ENCODE measurements around the gene CTCF. TPM values are rescaled to one million over a fixed set of nuclear protein-coding genes. Genes with fewer than 3 reads are reported as not detected.

The CTCF gene
- total and polyA plus RNA-seq, 10 donors, result 24.4 to 67.7 (median 48.6) TPM

- 71 to 84% (median 80%) methylated on average over 6 to 7 of the region's 7 CpGs for WGBS, 5 donors
- peak; percentile 74 for DNase-seq
- no peaks in the 10 kb centered on the region for H3K9me3 ChIP-seq
- H3K4me1 ChIP-seq, result peaks cover 53 to 100% (median 84%) of the 10 kb centered on the region in 6 donors
- no peaks in the 10 kb centered on the region for H3K27me3 ChIP-seq (replicated peaks in 1 of 7)
- H3K4me3 ChIP-seq, result no peak overlapping the region
- H3K27ac ChIP-seq, result peak overlapping the region in 6 of 8 donors; percentile 48 to 96 (median 84)
- TF ChIP-seq POLR2A (IDR thresholded peaks at IDR 0.05) (no peak), POLR2AphosphoS5 (IDR thresholded peaks at IDR 0.05) (no peak)
- TF ChIP-seq, protein P1, sequence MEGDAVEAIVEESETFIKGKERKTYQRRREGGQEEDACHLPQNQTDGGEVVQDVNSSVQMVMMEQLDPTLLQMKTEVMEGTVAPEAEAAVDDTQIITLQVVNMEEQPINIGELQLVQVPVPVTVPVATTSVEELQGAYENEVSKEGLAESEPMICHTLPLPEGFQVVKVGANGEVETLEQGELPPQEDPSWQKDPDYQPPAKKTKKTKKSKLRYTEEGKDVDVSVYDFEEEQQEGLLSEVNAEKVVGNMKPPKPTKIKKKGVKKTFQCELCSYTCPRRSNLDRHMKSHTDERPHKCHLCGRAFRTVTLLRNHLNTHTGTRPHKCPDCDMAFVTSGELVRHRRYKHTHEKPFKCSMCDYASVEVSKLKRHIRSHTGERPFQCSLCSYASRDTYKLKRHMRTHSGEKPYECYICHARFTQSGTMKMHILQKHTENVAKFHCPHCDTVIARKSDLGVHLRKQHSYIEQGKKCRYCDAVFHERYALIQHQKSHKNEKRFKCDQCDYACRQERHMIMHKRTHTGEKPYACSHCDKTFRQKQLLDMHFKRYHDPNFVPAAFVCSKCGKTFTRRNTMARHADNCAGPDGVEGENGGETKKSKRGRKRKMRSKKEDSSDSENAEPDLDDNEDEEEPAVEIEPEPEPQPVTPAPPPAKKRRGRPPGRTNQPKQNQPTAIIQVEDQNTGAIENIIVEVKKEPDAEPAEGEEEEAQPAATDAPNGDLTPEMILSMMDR (IDR thresholded peaks at IDR 0.05 in 8 of 11, conservative IDR thresholded peaks at IDR 0.05 in 3 of 11), result no peak
- intact Hi-C loops (cut with DNase I; ENCODE audit: low total_unique reads), result loop anchor here (5.0 kb wide), 1 partner anchor 96 kb away; no protein-coding TSS in a partner anchor
- peaks cover 0 to 92% (median 49%) of the 10 kb centered on the region in 6 donors for H3K36me3 ChIP-seq
These were observed 16.2 kb upstream of the CTCF start for GRCh38 chr16:67546091-67546501.

- 5 to 18% (median 13%) methylated on average over 6 to 7 of the region's 7 CpGs for WGBS, 5 donors
- Histone ChIP-seq H3K36me3 (peaks cover 0 to 89% (median 41%) of the 10 kb centered on the region in 6 donors), H3K9me3 (no peaks in the 10 kb centered on the region), H3K4me3 (peak overlapping the region in 3 of 8 donors; percentile 15 to 50 (median 26)), H3K27me3 (replicated peaks in 1 of 7) (no peaks in the 10 kb centered on the region), H3K27ac (peak overlapping the region; percentile 48 to 96 (median 81)), H3K4me1 (peaks cover 49 to 100% (median 81%) of the 10 kb centered on the region in 6 donors)
- peak; percentile 93 for DNase-seq
- intact Hi-C loops (cut with DNase I; ENCODE audit: low total_unique reads), result loop anchor here (5.0 kb wide), 1 partner anchor 95 kb away; no protein-coding TSS in a partner anchor
- TF ChIP-seq, protein P1 (IDR thresholded peaks at IDR 0.05 in 8 of 11, conservative IDR thresholded peaks at IDR 0.05 in 3 of 11), result peak; percentile 85 to 97 (median 96)
- TF ChIP-seq POLR2A (IDR thresholded peaks at IDR 0.05) (no peak), POLR2AphosphoS5 (IDR thresholded peaks at IDR 0.05) (peak; percentile 68 to 84 (median 78))
These were observed 15.4 kb upstream of the CTCF start for GRCh38 chr16:67546761-67547422.

GRCh38 chr16:67547423-67548264 lies 14.7 kb upstream of the CTCF start:
- DNase-seq, result peak; percentile 92
- Histone ChIP-seq H3K4me3 (peak overlapping the region in 3 of 8 donors; percentile 15 to 50 (median 26)), H3K36me3 (peaks cover 0 to 82% (median 37%) of the 10 kb centered on the region in 6 donors), H3K27me3 (replicated peaks in 1 of 7) (no peaks in the 10 kb centered on the region), H3K4me1 (peaks cover 53 to 100% (median 81%) of the 10 kb centered on the region in 6 donors), H3K27ac (peak overlapping the region; percentile 48 to 96 (median 81)), H3K9me3 (no peaks in the 10 kb centered on the region)
- 20 to 42% (median 29%) methylated on average over 13 to 16 of the region's 16 CpGs for WGBS, 5 donors
- TF ChIP-seq, protein P1 (IDR thresholded peaks at IDR 0.05 in 8 of 11, conservative IDR thresholded peaks at IDR 0.05 in 3 of 11), result peak in 1 of 11 experiments; percentile 16
- TF ChIP-seq POLR2AphosphoS5 (IDR thresholded peaks at IDR 0.05) (peak; percentile 89 to 92 (median 91)), POLR2A (IDR thresholded peaks at IDR 0.05) (no peak)
- intact Hi-C loops (cut with DNase I; ENCODE audit: low total_unique reads), result loop anchor here (5.0 kb wide), 1 partner anchor 95 kb away; no protein-coding TSS in a partner anchor

All from spleen (tissue), 11 donors.